PC-3 (cell line): Measurements from ENCODE around the gene MRPS34. TPM values are rescaled to one million over a fixed set of nuclear protein-coding genes. Genes with fewer than 3 reads are reported as not detected.

ENCODE experiments used
- ATAC-seq: fragments of 200-7000 bp; cut with Tn5 transposase; 2 replicates; pipeline ENCODE4 v1.9.1; 2020; ENCODE audit warnings: mild to moderate bottlenecking, moderate library complexity
- BruUV-seq: library from RNA; stranded (reverse); fragments of 400-500 nt; replicated peaks from 2 replicates; lab custom pipeline; 2021; lab: Mats Ljungman, UMichigan
- CTCF ChIA-PET: fragments of 300-600 bp; sonication (Branson Sonifier 250); formaldehyde crosslinking; loops from one replicate; lab custom pipeline; 2022; ENCODE audit warnings: antibody characterized with exemption; lab: Charles Lee
- POLR2A ChIA-PET: fragments of 300-600 bp; sonication (Branson Sonifier 250); formaldehyde crosslinking; loops from one replicate; lab custom pipeline; 2022; ENCODE audit warnings: antibody characterized with exemption; ENCODE audit not compliant: unreplicated experiment; lab: Charles Lee
- DNase-seq: peaks from one replicate; pipeline ENCODE4 v3.0.0-alpha.2; 2015
- H2AFZ ChIP-seq: fragments of 300-600 bp; sonication (generic); 2 replicates; pipeline ENCODE4 v1.6.0; 2016; ENCODE audit warnings: antibody characterized with exemption, low read length
- H3F3A ChIP-seq: fragments of 300-600 bp; sonication (generic); one replicate; pipeline ENCODE4 v1.6.0; 2017; ENCODE audit warnings: antibody characterized with exemption, low read length, control low read depth, mild to moderate bottlenecking; ENCODE audit not compliant: unreplicated experiment
- H3K27ac ChIP-seq: fragments of 300-600 bp; sonication (generic); 2 replicates; pipeline ENCODE4 v1.5.1; 2016; ENCODE audit warnings: mild to moderate bottlenecking, low read length
- H3K27me3 ChIP-seq: fragments of 300-600 bp; sonication (generic); 2 replicates; pipeline ENCODE4 v1.6.1; 2016; ENCODE audit warnings: low read length, mixed read lengths
- H3K36me3 ChIP-seq: fragments of 300-600 bp; sonication (generic); 2 replicates; pipeline ENCODE4 v1.6.1; 2016; ENCODE audit warnings: low read depth, mixed run types, low read length, mixed read lengths
- H3K4me1 ChIP-seq: fragments of 300-600 bp; sonication (generic); 2 replicates; pipeline ENCODE4 v1.5.1; 2016; ENCODE audit warnings: low read length; ENCODE audit not compliant: insufficient read depth
- H3K4me2 ChIP-seq: fragments of 300-600 bp; sonication (generic); 2 replicates; pipeline ENCODE4 v1.6.0; 2016; ENCODE audit warnings: low read length
- H3K4me3 ChIP-seq: fragments of 300-600 bp; sonication (generic); 2 replicates; pipeline ENCODE4 v1.5.1; 2016; ENCODE audit warnings: mild to moderate bottlenecking, low read length, mixed read lengths
- H3K79me2 ChIP-seq: fragments of 300-600 bp; sonication (generic); 2 replicates; pipeline ENCODE4 v1.6.1; 2017; ENCODE audit warnings: low read length, mixed read lengths
- H3K9ac ChIP-seq: fragments of 300-600 bp; sonication (generic); 2 replicates; pipeline ENCODE4 v1.6.0; 2016; ENCODE audit warnings: mild to moderate bottlenecking, low read length
- H3K9me2 ChIP-seq: fragments of 300-600 bp; sonication (generic); replicated peaks from 2 replicates; pipeline ENCODE4 v1.6.1; 2016; ENCODE audit warnings: mixed run types, low read length, mixed read lengths
- H3K9me3 ChIP-seq: fragments of 300-600 bp; sonication (generic); 2 replicates; pipeline ENCODE4 v1.6.1; 2016; ENCODE audit warnings: low read length, mixed read lengths
- H4K20me1 ChIP-seq: fragments of 300-600 bp; sonication (generic); 2 replicates; pipeline ENCODE4 v1.6.1; 2016; ENCODE audit warnings: low read length, mixed read lengths
- CTCF ChIP-seq: fragments of 300-600 bp; sonication (generic); conservative IDR thresholded peaks from 2 replicates; pipeline ENCODE4 v1.5.1; 2017; ENCODE audit warnings: antibody characterized with exemption, low read depth, mild to moderate bottlenecking, low read length
- EZH2 ChIP-seq: fragments of 300-600 bp; sonication (generic); IDR thresholded peaks from one replicate; pipeline ENCODE4 v1.6.1; 2017; ENCODE audit warnings: antibody characterized with exemption, mild to moderate bottlenecking, low read length; ENCODE audit not compliant: unreplicated experiment
- EZH2phosphoT487 ChIP-seq: fragments of 300-600 bp; sonication (generic); IDR thresholded peaks from 2 replicates; pipeline ENCODE4 v1.6.1; 2018; ENCODE audit warnings: mild to moderate bottlenecking, antibody characterized with exemption, low read length, borderline replicate concordance
- intact Hi-C: fragments of 100-400 bp; cut with micrococcal nuclease; formaldehyde crosslinking; loops from 2 replicates; pipeline ENCODE4 v1.9.0; 2023
- total RNA-seq: library from RNA; depleted of rRNA; stranded (reverse); fragments of >200 nt; gene quantifications from 2 replicates; pipeline ENCODE4 v1.2.3, GENCODE V29; 2014

Gene MRPS34
- total RNA-seq, 1 experiment from 2014 or later, result 248 TPM

- Histone ChIP-seq H3K36me3 (no peaks in the 10 kb centered on the region), H3K9me2 (no peaks in the 10 kb centered on the region), H4K20me1 (peaks cover 3% of the 10 kb centered on the region; the same call in 1 of the 2 replicates), H3K79me2 (peaks cover 34% of the 10 kb centered on the region), H3K4me2 (peak overlapping the region; percentile 100), H3K4me1 (peaks cover 12% of the 10 kb centered on the region; the same call in 1 of the 2 replicates), H3K9ac (peak overlapping the region; percentile 93), H3K27ac (peak overlapping the region; percentile 65), H3K9me3 (no peaks in the 10 kb centered on the region), H3K27me3 (no peaks in the 10 kb centered on the region), H2AFZ (no peak overlapping the region), H3F3A (no peaks in the 10 kb centered on the region), H3K4me3 (peak overlapping the region; percentile 86)
- BruUV-seq, result TSS peak; percentile 77
- CTCF ChIA-PET, result no interaction called here
- intact Hi-C loops, result loop anchor here (5.0 kb wide), 1 partner anchor 95 kb away; the partner anchor contains the start of gene JPT2
- no peak for DNase-seq
- no peak for TF ChIP-seq EZH2
- no peak for TF ChIP-seq EZH2phosphoT487
- TF ChIP-seq CTCF, result no peak
- POLR2A ChIA-PET, result interaction anchor here (1.2 kb wide), 1 partner anchor 11 kb away, joined by 14 read pairs; the partner anchor contains the start of genes NUBP2 and SPSB3
- no peak for ATAC-seq
These were observed 1.0 kb downstream of the MRPS34 start for GRCh38 chr16:1771864-1772361.

DNA sequence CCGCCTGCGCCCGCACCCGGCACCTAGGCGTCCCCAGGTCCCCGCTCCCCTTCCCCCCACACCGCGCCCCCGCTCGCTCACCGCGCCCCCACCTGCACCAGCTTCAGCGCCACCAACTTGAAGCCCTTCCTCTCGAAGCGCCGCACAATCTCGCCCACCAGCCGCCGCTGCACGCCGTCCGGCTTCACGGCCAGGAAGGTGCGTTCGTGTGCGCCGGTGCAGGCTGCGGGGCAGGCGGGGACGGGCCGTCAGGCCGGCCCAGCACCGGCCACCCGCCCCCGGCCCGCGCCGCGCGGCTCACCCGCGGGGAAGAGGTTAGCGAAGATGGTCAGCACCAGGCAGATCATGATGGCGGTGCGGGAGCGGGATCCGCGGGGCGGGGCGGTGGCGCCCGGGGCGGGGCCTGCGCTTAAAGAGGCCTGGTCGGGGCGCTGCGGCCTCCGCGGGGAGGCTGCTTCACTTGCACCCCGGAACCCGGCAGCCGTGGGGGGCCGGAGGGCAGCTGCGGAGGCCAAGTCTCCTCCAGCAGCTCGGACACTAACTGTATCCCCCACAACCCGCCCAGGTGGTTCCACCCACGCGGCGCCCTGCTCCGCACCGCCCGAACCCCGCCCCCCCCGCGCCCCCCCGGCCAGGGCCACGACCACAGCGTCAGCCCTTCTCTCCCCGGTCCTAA lies 1.6 kb downstream of the MRPS34 start, which contains the start of gene NME3:
Gene NME3, minus strand, starts transcription at position 356 of the 676 bp plus-strand sequence. Its CDS starts 9 bp downstream, at position 347.
- DNase-seq (peak; percentile 58), ATAC-seq (peak; percentile 32)
- Histone ChIP-seq H3K4me3 (peak within 1 kb of the TSS; percentile 86), H3K4me2 (peak within 1 kb of the TSS; percentile 100), H3K27me3 (no peaks in the 10 kb centered on the region), H3K36me3 (no peaks in the 10 kb centered on the region), H3K27ac (peak within 1 kb of the TSS; percentile 65), H3K9me3 (no peaks in the 10 kb centered on the region), H4K20me1 (peaks cover 3% of the 10 kb centered on the region; the same call in 1 of the 2 replicates), H3K4me1 (peaks cover 12% of the 10 kb centered on the region; the same call in 1 of the 2 replicates), H3F3A (no peaks in the 10 kb centered on the region), H3K79me2 (peaks cover 34% of the 10 kb centered on the region), H3K9me2 (no peaks in the 10 kb centered on the region), H3K9ac (peak within 1 kb of the TSS; percentile 93), H2AFZ (0 out of 2 replicates have a peak within 1 kb of the TSS, but pooled peaks have one; percentile 64)
- no TSS peak for BruUV-seq
- TF ChIP-seq CTCF, result no peak
- TF ChIP-seq EZH2phosphoT487, result no peak
- no peak for TF ChIP-seq EZH2
- CTCF ChIA-PET, result no interaction called here
- intact Hi-C loops, result loop anchor here (5.0 kb wide), 1 partner anchor 94 kb away; the partner anchor contains the start of gene JPT2
- POLR2A ChIA-PET, result interaction anchor here (0.5 kb wide), 1 partner anchor 25 kb away, joined by 3 read pairs; no protein-coding TSS in a partner anchor
